Osteoblast (primary cell): ENCODE data around the gene SUPT6H. TPM values are rescaled to one million over a fixed set of nuclear protein-coding genes. Genes with fewer than 3 reads are reported as not detected.
"Not testable (repeated sequence)": the region's sequence is repeated elsewhere in the genome, so short reads cannot be mapped to it uniquely, and the experiment has no call there.

Experiments
- DNase-seq: peaks from one replicate; pipeline ENCODE4 v3.0.0; 2011; ENCODE audit warnings: low spot score, mixed read lengths; ENCODE audit not compliant: insufficient read length; ENCODE audit errors: missing footprints
- H2AFZ ChIP-seq: 2 replicates; pipeline ENCODE4 v1.6.0; 2011; ENCODE audit warnings: mild to moderate bottlenecking, low read length
- H3K27ac ChIP-seq: 2 replicates; pipeline ENCODE4 v1.5.1; 2011; ENCODE audit warnings: mild to moderate bottlenecking, low read depth, low read length, moderate library complexity
- H3K27me3 ChIP-seq: 2 replicates; pipeline ENCODE4 v1.6.0; 2012; ENCODE audit warnings: mild to moderate bottlenecking, control low read depth, inconsistent platforms, low read length, moderate library complexity; ENCODE audit not compliant: insufficient read depth
- H3K36me3 ChIP-seq: 2 replicates; pipeline ENCODE4 v1.5.1; 2011; ENCODE audit warnings: mild to moderate bottlenecking, low read length, control low read depth, moderate library complexity; ENCODE audit not compliant: insufficient read depth
- H3K4me1 ChIP-seq: 2 replicates; pipeline ENCODE4 v1.5.1; 2011; ENCODE audit warnings: mild to moderate bottlenecking, low read length, control low read depth, moderate library complexity; ENCODE audit not compliant: insufficient read depth
- H3K4me2 ChIP-seq: 2 replicates; pipeline ENCODE4 v1.6.0; 2011; ENCODE audit warnings: mild to moderate bottlenecking, low read length; ENCODE audit not compliant: insufficient read depth
- H3K4me3 ChIP-seq: fragments of 200-600 bp; sonication (generic); 3 replicates; pipeline ENCODE4 v1.5.1; 2012; ENCODE audit warnings: mild to moderate bottlenecking, low read length, inconsistent platforms; ENCODE audit not compliant: insufficient read depth
- H3K79me2 ChIP-seq: 2 replicates; pipeline ENCODE4 v1.6.0; 2012; ENCODE audit warnings: mild to moderate bottlenecking, low read length, control low read depth, inconsistent platforms; ENCODE audit not compliant: insufficient read depth
- H3K9me3 ChIP-seq: 2 replicates; pipeline ENCODE4 v1.5.1; 2011; ENCODE audit warnings: low read depth, low read length, control low read depth
- H4K20me1 ChIP-seq: 2 replicates; pipeline ENCODE4 v1.6.0; 2012; ENCODE audit warnings: mild to moderate bottlenecking, low read length, control low read depth; ENCODE audit not compliant: insufficient read depth
- CTCF ChIP-seq: IDR thresholded peaks from 2 replicates; pipeline ENCODE4 v1.5.1; 2011; ENCODE audit warnings: mild to moderate bottlenecking, low read depth, low read length, moderate library complexity; ENCODE audit errors: extremely low read depth
- total RNA-seq: library from RNA; depleted of rRNA; stranded (reverse); fragments of >200 nt; gene quantifications from 2 replicates; pipeline ENCODE4 v1.2.3, GENCODE V29; 2012

Gene SUPT6H
- total RNA-seq, 1 donor = 47.4 TPM

GRCh38 chr17:28720247-28720996, 58.4 kb downstream of the SUPT6H start:
- TF ChIP-seq CTCF = no peak
- Histone ChIP-seq H3K27me3 (no peaks in the 10 kb centered on the region), H3K9me3 (no peaks in the 10 kb centered on the region), H4K20me1 (peaks cover 54% of the 10 kb centered on the region), H3K4me1 (peaks cover 56% of the 10 kb centered on the region), H3K36me3 (peaks cover 51% of the 10 kb centered on the region), H3K27ac (peak overlapping the region; percentile 73), H3K4me2 (peak overlapping the region; percentile 87), H3K79me2 (peaks cover 56% of the 10 kb centered on the region), H2AFZ (no peak overlapping the region), H3K4me3 (peak overlapping the region; percentile 80)
- DNase-seq = peak; percentile 30

- Histone ChIP-seq H3K79me2 (peaks cover 51% of the 10 kb centered on the region), H3K4me3 (peak overlapping the region; percentile 80), H3K4me1 (peaks cover 51% of the 10 kb centered on the region), H3K36me3 (peaks cover 45% of the 10 kb centered on the region), H4K20me1 (peaks cover 49% of the 10 kb centered on the region), H3K27ac (peak overlapping the region; percentile 73), H3K4me2 (peak overlapping the region; percentile 87)
- peak; percentile 10 for DNase-seq
- H3K9me3 ChIP-seq, H3K27me3 ChIP-seq, H2AFZ ChIP-seq: not testable (repeated sequence)
Measured at GRCh38 chr17:28720997-28721329, 59.0 kb downstream of the SUPT6H start.

DNA sequence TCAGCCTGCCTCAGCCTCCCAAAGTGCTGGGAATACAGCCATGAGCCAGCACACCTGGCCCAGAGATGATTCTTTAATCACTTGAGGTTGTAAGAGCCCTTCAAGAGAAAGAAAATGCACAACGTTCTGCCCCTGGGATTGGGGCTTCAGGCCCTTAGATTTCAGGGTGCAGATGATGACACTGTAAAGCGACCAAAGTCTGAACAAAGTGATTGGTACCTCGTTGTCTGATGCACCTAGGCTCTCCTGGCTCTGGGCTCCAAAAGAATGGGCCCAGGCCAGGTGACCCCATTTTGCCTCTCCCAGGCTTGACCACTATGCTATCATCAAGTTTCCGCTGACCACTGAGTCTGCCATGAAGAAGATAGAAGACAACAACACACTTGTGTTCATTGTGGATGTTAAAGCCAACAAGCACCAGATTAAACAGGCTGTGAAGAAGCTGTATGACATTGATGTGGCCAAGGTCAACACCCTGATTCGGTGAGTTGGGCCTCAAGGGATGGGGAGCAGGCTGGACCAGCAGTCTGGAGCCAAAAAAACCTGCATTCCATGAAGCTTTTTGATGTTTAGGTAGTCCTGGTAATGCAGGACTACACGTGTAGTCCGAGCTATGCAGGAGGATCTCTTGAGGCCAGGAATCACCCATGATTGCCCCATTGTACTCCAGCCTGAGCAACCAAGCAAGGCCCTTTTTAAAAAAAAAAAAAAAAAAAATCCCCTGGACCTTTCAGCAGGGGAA, 60.6 kb downstream of the SUPT6H start:
- Histone ChIP-seq H3K4me3 (peak overlapping the region; percentile 28), H3K36me3 (peaks cover 44% of the 10 kb centered on the region), H3K4me2 (peak overlapping the region; percentile 87), H3K9me3 (no peaks in the 10 kb centered on the region), H3K27me3 (no peaks in the 10 kb centered on the region), H3K4me1 (peaks cover 47% of the 10 kb centered on the region), H3K79me2 (peaks cover 35% of the 10 kb centered on the region), H3K27ac (peak overlapping the region; percentile 11), H4K20me1 (peaks cover 40% of the 10 kb centered on the region), H2AFZ (no peak overlapping the region)
- TF ChIP-seq CTCF = no peak
- peak; percentile 14 for DNase-seq

- H3K4me1 ChIP-seq = peaks cover 50% of the 10 kb centered on the region
Measured at GRCh38 chr17:28723159-28723835, 61.3 kb downstream of the SUPT6H start.

GRCh38 chr17:28723836-28724499, 62.0 kb downstream of the SUPT6H start:
- Histone ChIP-seq H3K79me2 (peaks cover 35% of the 10 kb centered on the region), H3K27ac (peak overlapping the region; percentile 14), H3K4me1 (peaks cover 45% of the 10 kb centered on the region), H3K36me3 (peaks cover 44% of the 10 kb centered on the region), H4K20me1 (peaks cover 40% of the 10 kb centered on the region), H3K4me2 (peak overlapping the region; percentile 60)
- not testable (repeated sequence) for H3K27me3 ChIP-seq, H3K9me3 ChIP-seq, H3K4me3 ChIP-seq, DNase-seq, H2AFZ ChIP-seq

More at GRCh38 chr17:28723159-28723835, 61.3 kb downstream of the SUPT6H start:
- peak; percentile 47 for DNase-seq
- Histone ChIP-seq H4K20me1 (peaks cover 40% of the 10 kb centered on the region), H3K4me3 (no peak overlapping the region), H3K79me2 (peaks cover 35% of the 10 kb centered on the region), H3K27ac (no peak overlapping the region), H2AFZ (no peak overlapping the region), H3K36me3 (peaks cover 44% of the 10 kb centered on the region), H3K9me3 (no peaks in the 10 kb centered on the region), H3K4me2 (peak overlapping the region; percentile 87), H3K27me3 (no peaks in the 10 kb centered on the region)
- no peak for TF ChIP-seq CTCF
